T-cell (primary cell): ENCODE results near the gene DTNBP1. TPM values are rescaled to one million over a fixed set of nuclear protein-coding genes. Genes with fewer than 3 reads are reported as not detected.

Source experiments
- ATAC-seq, 4 experiments: fragments of 200-7000 bp in 3 of 4; fragments of 150-1000 bp in 1 of 4; cut with Tn5 transposase; replicated peaks in 1 of 4; 1 replicate in 3 of 4; 2 replicates in 1 of 4; pipeline ENCODE4 v1.10.0; 2021; ENCODE audit warnings: moderate library complexity in 3 of 4, mild to moderate bottlenecking in 2 of 4, moderate number of reproducible peaks in 1 of 4
- CTCF ChIA-PET, 2 donors: fragments of 300-600 bp; sonication (Branson Sonifier 250); formaldehyde crosslinking; loops; one replicate each; lab custom pipeline; 2022; ENCODE audit warnings: antibody characterized with exemption in 2 of 2; lab: Charles Lee
- POLR2A ChIA-PET, 2 donors: fragments of 300-600 bp; sonication (Branson Sonifier 250); formaldehyde crosslinking; loops; one replicate each; lab custom pipeline; 2022; ENCODE audit warnings: antibody characterized with exemption in 2 of 2; lab: Charles Lee
- DNase-seq, 35 experiments: peaks; one replicate each; pipeline versions ENCODE4 v3.0.0 to v3.0.0-alpha.2; 2013 to 2023
- H3K27ac ChIP-seq: one replicate; pipeline ENCODE4 v1.5.1; 2013; ENCODE audit warnings: low read length
- H3K27me3 ChIP-seq, 2 experiments: replicated peaks in 1 of 2; 1 replicate in 1 of 2; 2 replicates in 1 of 2; pipeline versions ENCODE4 v1.6.1 to v1.7.0; 2013; ENCODE audit warnings: low read length in 1 of 2, mixed read lengths in 1 of 2; ENCODE audit not compliant: control insufficient read depth in 2 of 2, insufficient read depth in 2 of 2; ENCODE audit errors: extremely low read depth in 1 of 2
- H3K36me3 ChIP-seq, 2 donors: 1 replicate in 1 of 2; 2 replicates in 1 of 2; pipeline versions ENCODE4 v1.6.1 to v1.7.0; 2013; ENCODE audit warnings: low read length in 1 of 2; ENCODE audit not compliant: control insufficient read depth in 2 of 2, insufficient read depth in 1 of 2; ENCODE audit errors: extremely low read depth in 1 of 2
- H3K4me1 ChIP-seq, 2 experiments: 1 replicate in 1 of 2; 2 replicates in 1 of 2; pipeline versions ENCODE4 v1.6.1 to v1.7.0; 2013; ENCODE audit warnings: low read length in 2 of 2, mixed read lengths in 1 of 2; ENCODE audit not compliant: insufficient read depth in 2 of 2, control insufficient read depth in 1 of 2; ENCODE audit errors: extremely low read depth in 1 of 2
- H3K4me3 ChIP-seq, 2 donors: 1 replicate in 1 of 2; 2 replicates in 1 of 2; pipeline versions ENCODE4 v1.5.1 to v1.7.0; 2013; ENCODE audit warnings: mild to moderate bottlenecking in 2 of 2, low read length in 1 of 2, moderate library complexity in 1 of 2; ENCODE audit not compliant: control insufficient read depth in 1 of 2; ENCODE audit errors: extremely low read depth in 1 of 2
- H3K9me3 ChIP-seq: 2 replicates; pipeline ENCODE4 v1.7.0; 2013
- H3K27ac Mint-ChIP-seq, 2 donors: one replicate each; pipeline ENCODE4 v1.8.0; 2020 to 2021; ENCODE audit warnings: mild to moderate bottlenecking in 2 of 2, mixed read lengths in 2 of 2
- H3K27me3 Mint-ChIP-seq, 2 donors: one replicate each; pipeline ENCODE4 v1.8.0; 2021 to 2022; ENCODE audit warnings: mixed read lengths in 2 of 2
- H3K36me3 Mint-ChIP-seq: one replicate; pipeline ENCODE4 v1.8.0; 2021; ENCODE audit warnings: mixed read lengths
- H3K4me1 Mint-ChIP-seq, 3 donors: one replicate each; pipeline ENCODE4 v1.8.0; 2020 to 2022; ENCODE audit warnings: mixed read lengths in 3 of 3, mild to moderate bottlenecking in 1 of 3
- H3K4me3 Mint-ChIP-seq, 3 donors: one replicate each; pipeline ENCODE4 v1.8.0; 2020 to 2022; ENCODE audit warnings: mild to moderate bottlenecking in 3 of 3, mixed read lengths in 3 of 3, moderate library complexity in 3 of 3
- H3K9me3 Mint-ChIP-seq, 3 donors: one replicate each; pipeline ENCODE4 v1.8.0; 2020 to 2022; ENCODE audit warnings: mixed read lengths in 3 of 3
- WGBS: methylation state at CpG from one replicate; pipeline ENCODE4 v1.1.5; 2013; ENCODE audit warnings: missing lambda C conversion rate; ENCODE audit not compliant: insufficient coverage; 5-methylcytosine and 5-hydroxymethylcytosine counted together
- total RNA-seq, 35 experiments: library from RNA in 6 of 35; stranded (reverse) in 6 of 35; fragments of 120-200 nt in 1 of 35; gene quantifications; one replicate each; pipeline versions ENCODE4 v1.2.1 to v1.2.4 and lab custom pipeline; 2013 to 2026

DTNBP1 gene
- total RNA-seq, 5 donors from 2014 or later (not counting 1 experiment from before 2014, with no cell fraction given): 18.7 to 25.4 (median 19.9) TPM

DNA sequence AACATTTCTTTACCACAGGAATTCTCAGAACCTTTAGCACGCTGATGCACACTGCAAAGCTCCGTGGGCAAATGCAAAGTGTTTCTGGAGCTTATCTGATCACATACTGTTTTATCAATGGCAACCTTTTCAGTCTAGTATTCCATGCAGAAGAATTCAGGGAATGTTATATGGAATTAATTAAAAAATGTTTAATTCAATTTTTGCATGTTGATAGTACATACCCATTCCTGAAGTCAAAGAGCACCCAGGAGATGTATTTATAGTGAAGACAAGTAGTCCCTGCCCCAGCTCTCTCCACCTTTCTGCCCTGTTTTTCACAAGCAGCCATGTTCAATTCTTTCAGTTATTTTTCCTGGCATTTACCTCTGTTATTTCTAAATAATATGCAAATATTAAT is 55.2 kb downstream of the DTNBP1 start:
- Mint-ChIP-seq H3K27me3 (no peaks in the 10 kb centered on the region), H3K9me3 (no peaks in the 10 kb centered on the region), H3K36me3 (peaks cover 67% of the 10 kb centered on the region), H3K27ac (no peak overlapping the region), H3K4me1 (peaks cover 14 to 22% (median 22%) of the 10 kb centered on the region in 3 donors), H3K4me3 (no peak overlapping the region)
- WGBS: no CpG with 5 or more reads among the region's 2 CpGs
- DNase-seq (no peak), ATAC-seq (no peak)
- Histone ChIP-seq H3K27ac (no peak overlapping the region), H3K36me3 (peaks cover 0 to 24% of the 10 kb centered on the region in 2 donors), H3K4me3 (no peak overlapping the region), H3K9me3 (no peaks in the 10 kb centered on the region), H3K4me1 (no peaks in the 10 kb centered on the region), H3K27me3 (no peaks in the 10 kb centered on the region)
- ChIA-PET CTCF (interaction anchor here in 1 of 2 donors (2.0 kb wide), 1 partner anchor 15 kb away, joined by 7 read pairs; no protein-coding TSS in a partner anchor), POLR2A (interaction anchor here in 1 of 2 donors (0.9 kb wide), 1 partner anchor 22 kb away, joined by 5 read pairs; no protein-coding TSS in a partner anchor)

DNA sequence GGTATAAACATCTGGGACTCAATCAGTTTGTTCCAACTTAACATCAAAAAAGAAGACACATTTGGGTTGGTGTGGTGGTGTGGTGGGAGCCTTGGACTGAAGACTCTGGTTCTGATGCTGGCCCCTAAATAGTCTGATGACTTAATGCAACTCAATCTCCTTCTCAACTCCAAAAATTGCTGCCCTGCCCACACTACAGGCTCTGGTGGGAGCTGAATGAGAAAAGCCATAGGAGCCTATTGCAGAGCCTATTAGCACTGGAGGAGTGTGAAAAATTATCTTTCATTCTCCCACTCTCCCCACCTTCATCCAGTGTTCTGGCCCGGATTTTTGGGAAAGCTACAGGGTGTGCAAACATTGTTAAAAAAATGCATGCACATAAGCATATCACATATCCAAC is 56.5 kb downstream of the DTNBP1 start:
- Histone ChIP-seq H3K36me3 (peaks cover 0 to 27% of the 10 kb centered on the region in 2 donors), H3K27me3 (no peaks in the 10 kb centered on the region), H3K4me1 (no peaks in the 10 kb centered on the region), H3K4me3 (no peak overlapping the region), H3K27ac (no peak overlapping the region), H3K9me3 (no peaks in the 10 kb centered on the region)
- H3K27me3 Mint-ChIP-seq: no peaks in the 10 kb centered on the region
- ATAC-seq (no peak), DNase-seq (no peak)
- H3K36me3 Mint-ChIP-seq: peaks cover 63% of the 10 kb centered on the region
- H3K4me1 Mint-ChIP-seq: peaks cover 10 to 19% (median 13%) of the 10 kb centered on the region in 3 donors
- H3K9me3 Mint-ChIP-seq: no peaks in the 10 kb centered on the region
- ChIA-PET CTCF (interaction anchor here in 1 of 2 donors (1.3 kb wide), 1 partner anchor 19 kb away, joined by 3 read pairs; no protein-coding TSS in a partner anchor), POLR2A (no interaction called here)
- WGBS: no CpG with 5 or more reads among the region's 1 CpG
- H3K27ac Mint-ChIP-seq: no peak overlapping the region
- H3K4me3 Mint-ChIP-seq: no peak overlapping the region

DNA sequence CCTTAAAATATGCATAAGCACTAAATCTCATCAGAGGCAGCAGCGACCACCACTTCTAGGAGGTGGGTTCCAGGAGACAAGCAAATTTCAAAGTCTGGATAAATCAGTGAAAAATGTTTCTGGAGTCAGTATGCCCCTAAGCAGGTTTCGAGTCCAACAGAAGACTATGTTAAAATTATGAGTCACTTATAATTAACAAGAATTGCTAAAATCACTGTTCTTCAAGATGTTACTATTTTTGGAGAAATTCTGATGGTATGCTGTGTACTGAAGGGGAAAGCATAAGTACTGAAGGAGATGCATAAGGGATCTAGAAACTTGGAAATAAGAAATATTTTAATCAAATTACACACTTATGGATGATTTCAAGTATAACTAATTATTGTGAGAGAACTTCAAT is 58.0 kb downstream of the DTNBP1 start:
- Mint-ChIP-seq H3K27me3 (no peaks in the 10 kb centered on the region), H3K4me3 (no peak overlapping the region), H3K9me3 (no peaks in the 10 kb centered on the region), H3K36me3 (peaks cover 58% of the 10 kb centered on the region), H3K27ac (no peak overlapping the region), H3K4me1 (peaks cover 19 to 27% (median 19%) of the 10 kb centered on the region in 3 donors)
- Histone ChIP-seq H3K4me3 (no peak overlapping the region), H3K9me3 (no peaks in the 10 kb centered on the region), H3K36me3 (peaks cover 0 to 14% of the 10 kb centered on the region in 2 donors), H3K27ac (no peak overlapping the region), H3K4me1 (no peaks in the 10 kb centered on the region), H3K27me3 (no peaks in the 10 kb centered on the region)
- ATAC-seq: no peak
- DNase-seq: no peak
- POLR2A ChIA-PET: no interaction called here
- CTCF ChIA-PET: interaction anchor here in 1 of 2 donors (0.9 to 1.3 kb wide), 2 partner anchors 20 to 712 kb away, joined by 3 to 4 read pairs; no protein-coding TSS in a partner anchor
- no CpG with 5 or more reads among the region's 2 CpGs for WGBS

DNA sequence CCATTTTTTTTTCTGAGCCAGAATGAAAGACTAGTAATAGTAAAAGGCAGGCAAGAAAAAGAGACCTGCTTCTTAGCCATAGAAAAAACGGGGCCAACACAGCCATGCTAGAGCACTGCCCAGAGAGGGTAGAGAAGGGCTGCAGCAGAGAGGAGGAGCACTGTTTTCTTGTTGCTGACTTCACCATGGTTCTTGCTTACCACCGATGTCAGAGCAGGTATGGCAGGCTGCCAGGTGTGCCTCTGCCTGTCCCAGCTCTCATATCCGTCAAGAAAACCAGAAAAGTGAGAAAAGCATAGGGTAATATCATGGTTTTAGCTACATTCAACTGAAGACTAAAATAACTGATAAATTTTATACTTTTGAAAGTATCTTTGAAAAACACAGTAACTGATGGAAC is 60.7 kb downstream of the DTNBP1 start:
- Mint-ChIP-seq H3K9me3 (no peaks in the 10 kb centered on the region), H3K27ac (no peak overlapping the region), H3K36me3 (peaks cover 43% of the 10 kb centered on the region), H3K4me1 (peaks cover 22 to 33% (median 26%) of the 10 kb centered on the region in 3 donors), H3K4me3 (no peak overlapping the region), H3K27me3 (no peaks in the 10 kb centered on the region)
- H3K9me3 ChIP-seq: no peaks in the 10 kb centered on the region
- POLR2A ChIA-PET: no interaction called here
- DNase-seq (peak in 25 of 35 experiments; percentile 2 to 37 (median 21)), ATAC-seq (peak in 1 of 4 experiments; percentile 42)
- CTCF ChIA-PET: interaction anchor here in 1 of 2 donors (1.4 kb wide), 1 partner anchor 14 kb away, joined by 3 read pairs; no protein-coding TSS in a partner anchor
- H3K27ac ChIP-seq: no peak overlapping the region
- no peaks in the 10 kb centered on the region for H3K27me3 ChIP-seq
- 71% methylated on average over 1 of the region's 3 CpGs for WGBS
- H3K36me3 ChIP-seq: peaks cover 0 to 9% of the 10 kb centered on the region in 2 donors
- H3K4me3 ChIP-seq: no peak overlapping the region
- no peaks in the 10 kb centered on the region for H3K4me1 ChIP-seq

DNA sequence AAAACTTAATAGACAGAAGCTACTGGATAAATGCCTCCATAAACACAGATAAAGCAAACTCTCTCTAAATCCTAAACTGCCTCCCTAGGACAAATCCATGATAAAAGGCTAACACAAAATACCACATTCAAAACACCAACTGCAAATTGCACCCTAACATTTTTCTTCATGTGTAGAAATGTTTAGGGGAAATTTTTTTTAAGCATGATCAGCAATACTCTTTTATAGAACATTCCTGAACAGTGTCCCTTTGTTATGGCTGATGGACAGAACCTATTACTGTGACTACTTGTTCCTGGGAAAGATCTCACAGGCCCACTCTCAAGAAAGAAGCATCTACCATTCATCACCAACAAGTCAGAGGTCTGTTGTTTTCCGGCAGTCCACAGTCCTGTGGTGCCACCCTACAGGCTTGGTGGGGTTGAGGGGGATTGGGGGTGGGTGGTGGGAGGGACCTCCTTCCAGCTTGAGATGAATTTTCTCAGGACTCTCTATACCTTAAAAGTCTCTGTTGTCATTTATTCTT is 64.5 kb downstream of the DTNBP1 start:
- H3K9me3 Mint-ChIP-seq: no peaks in the 10 kb centered on the region
- no peak overlapping the region for H3K27ac Mint-ChIP-seq

DNA sequence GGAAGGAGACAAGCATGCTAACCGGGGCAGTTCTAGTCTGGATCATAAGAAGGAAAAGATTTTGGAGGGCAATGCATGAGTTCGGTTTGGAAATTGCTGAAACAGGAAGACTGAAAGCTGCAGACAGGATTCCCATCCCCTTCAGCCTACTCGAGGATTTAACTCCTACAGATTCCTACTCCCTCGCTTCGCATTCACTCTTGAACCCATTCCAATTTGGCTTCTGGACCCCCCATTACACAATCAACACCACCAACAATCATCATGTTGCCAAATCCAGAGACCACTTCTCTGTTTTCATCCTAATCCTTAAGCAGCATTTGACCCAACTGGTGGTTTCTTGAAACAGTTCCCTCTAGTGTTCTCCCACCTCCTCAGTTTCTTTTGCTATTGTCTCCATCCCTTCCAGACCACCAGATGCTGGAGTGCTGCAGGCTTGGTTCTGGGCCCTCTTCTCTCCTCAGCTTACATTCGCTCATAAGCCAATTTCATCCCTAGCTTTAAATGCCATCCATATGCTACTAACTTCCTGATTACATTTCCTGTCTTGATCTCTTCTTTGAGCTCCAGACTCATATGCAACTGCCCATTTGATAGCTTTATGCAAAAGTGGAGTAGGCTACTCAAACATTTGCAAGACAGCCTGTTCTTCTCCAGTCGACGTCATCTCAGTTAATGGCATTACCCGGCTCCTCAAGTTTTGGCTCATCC is 66.5 kb downstream of the DTNBP1 start:
- no peaks in the 10 kb centered on the region for H3K27me3 Mint-ChIP-seq
- H3K36me3 Mint-ChIP-seq: peaks cover 40% of the 10 kb centered on the region
- Histone ChIP-seq H3K4me1 (peaks cover 2 to 8% of the 10 kb centered on the region in 2 experiments), H3K9me3 (no peaks in the 10 kb centered on the region), H3K27me3 (no peaks in the 10 kb centered on the region), H3K27ac (no peak overlapping the region), H3K4me3 (no peak overlapping the region), H3K36me3 (no peaks in the 10 kb centered on the region)
- peaks cover 50 to 58% (median 54%) of the 10 kb centered on the region in 3 donors for H3K4me1 Mint-ChIP-seq
- H3K9me3 Mint-ChIP-seq: no peaks in the 10 kb centered on the region
- ChIA-PET CTCF (no interaction called here), POLR2A (no interaction called here)
- DNase-seq (no peak), ATAC-seq (no peak)
- no peak overlapping the region for H3K27ac Mint-ChIP-seq
- WGBS: 94% methylated on average over 6 of the region's 9 CpGs
- H3K4me3 Mint-ChIP-seq: no peak overlapping the region

More for the DNA sequence above, 64.5 kb downstream of the DTNBP1 start:
- H3K9me3 ChIP-seq: no peaks in the 10 kb centered on the region
- Mint-ChIP-seq H3K4me1 (peaks cover 39 to 56% (median 50%) of the 10 kb centered on the region in 3 donors), H3K4me3 (no peak overlapping the region), H3K36me3 (peaks cover 38% of the 10 kb centered on the region), H3K27me3 (no peaks in the 10 kb centered on the region)
- no CpG with 5 or more reads among the region's 1 CpG for whole genome bisulfite sequencing
- no peaks in the 10 kb centered on the region for H3K4me1 ChIP-seq
- DNase-seq: no peak
- CTCF ChIA-PET: interaction anchor here in 1 of 2 donors (0.6 kb wide), 1 partner anchor 12 kb away, joined by 4 read pairs; no protein-coding TSS in a partner anchor
- ATAC-seq: no peak
- POLR2A ChIA-PET: interaction anchor here in 1 of 2 donors (0.6 kb wide), 1 partner anchor 1475 kb away, joined by 3 read pairs; no protein-coding TSS in a partner anchor
- H3K4me3 ChIP-seq: no peak overlapping the region
- no peak overlapping the region for H3K27ac ChIP-seq
- H3K27me3 ChIP-seq: no peaks in the 10 kb centered on the region
- peaks cover 0 to 2% of the 10 kb centered on the region in 2 donors for H3K36me3 ChIP-seq
